MV-4-11 (cell line): ENCODE results near the gene TRPV4.
"Not testable (repeated sequence)": the region's sequence is repeated elsewhere in the genome, so short reads cannot be mapped to it uniquely, and the experiment has no call there.

Source experiments
- DNase-seq: peaks from one replicate; lab custom pipeline; 2025; lab: John Stamatoyannopoulos, UW

Gene TRPV4

GRCh38 chr12:109860977-109861376, 27.8 kb upstream of the TRPV4 start:
- no peak for DNase-seq

DNA sequence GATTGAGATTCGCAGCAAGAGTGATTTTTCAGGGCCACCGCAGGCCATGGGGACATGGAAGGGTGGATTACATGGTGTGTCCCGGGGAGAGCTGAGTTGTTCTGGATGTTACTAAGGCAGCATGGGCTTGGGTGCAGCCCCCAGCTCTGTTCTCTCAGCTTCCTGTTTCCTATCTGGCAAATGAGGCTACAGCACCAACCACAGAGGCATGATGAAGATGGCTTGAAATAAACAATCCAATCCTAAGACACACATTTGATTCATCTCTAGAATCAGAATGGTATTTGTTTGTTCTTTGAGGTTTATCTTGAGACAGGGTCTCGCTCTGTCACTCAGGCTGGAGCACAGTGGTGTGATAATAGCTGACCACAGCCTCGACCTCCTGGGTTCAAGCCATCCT, 25.6 kb upstream of the TRPV4 start:
- DNase-seq: no peak

DNA sequence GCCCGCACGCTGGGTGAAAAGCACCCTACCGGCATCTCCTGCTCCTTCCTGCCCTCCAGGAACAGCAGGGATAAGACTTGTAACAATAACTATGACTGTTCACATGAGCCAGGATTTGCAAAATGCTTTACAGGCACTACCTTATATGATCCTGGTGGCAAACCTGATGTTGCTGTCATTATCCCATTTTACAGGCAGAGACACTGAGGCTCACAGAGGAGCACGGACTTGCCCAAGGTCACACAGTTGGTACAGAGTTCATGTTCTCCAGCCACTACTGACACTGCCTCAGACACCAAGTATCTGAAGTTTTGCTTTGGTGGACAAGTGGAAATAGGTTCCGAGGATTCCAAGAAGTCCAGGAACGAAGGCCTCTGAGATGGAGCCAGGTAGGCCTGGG, 24.5 kb upstream of the TRPV4 start:
- DNase-seq: no peak

DNA sequence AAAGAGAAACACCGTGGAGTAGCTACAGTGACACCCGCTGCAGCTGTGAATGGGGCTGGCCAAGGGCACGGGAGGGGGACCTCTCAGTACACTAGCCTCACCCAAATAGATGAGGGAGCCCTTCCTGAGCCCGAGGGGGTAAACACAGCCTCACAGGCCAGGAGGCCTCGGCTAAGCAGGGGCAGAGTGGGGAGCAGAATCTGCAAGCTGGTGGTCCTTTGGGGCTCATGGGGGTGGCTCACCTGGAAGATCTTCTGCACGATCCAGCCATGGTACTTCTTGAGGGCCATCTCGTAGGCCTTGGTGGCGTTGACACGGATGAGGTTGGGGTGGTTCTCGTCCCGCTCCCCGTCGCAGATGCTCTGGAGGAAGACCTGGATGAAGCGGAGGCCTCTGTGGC, 22.2 kb upstream of the TRPV4 start:
- DNase-seq: no peak

- not testable (repeated sequence) for DNase-seq
These were observed 17.3 kb upstream of the TRPV4 start for GRCh38 chr12:109850518-109850917.

GRCh38 chr12:109847142-109847735, 14.0 kb upstream of the TRPV4 start:
- DNase-seq: peak; percentile 77

GRCh38 chr12:109845824-109846205, 12.6 kb upstream of the TRPV4 start:
- no peak for DNase-seq

- DNase-seq: peak; percentile 68
These were observed 12.0 kb upstream of the TRPV4 start for GRCh38 chr12:109844983-109845823.

GRCh38 chr12:109844091-109844490, 10.9 kb upstream of the TRPV4 start:
- DNase-seq: no peak

GRCh38 chr12:109842021-109842420, 8.8 kb upstream of the TRPV4 start:
- DNase-seq: no peak

GRCh38 chr12:109841356-109841755, 8.2 kb upstream of the TRPV4 start:
- DNase-seq: no peak

GRCh38 chr12:109840305-109841074, 7.3 kb upstream of the TRPV4 start:
- DNase-seq: no peak

DNA sequence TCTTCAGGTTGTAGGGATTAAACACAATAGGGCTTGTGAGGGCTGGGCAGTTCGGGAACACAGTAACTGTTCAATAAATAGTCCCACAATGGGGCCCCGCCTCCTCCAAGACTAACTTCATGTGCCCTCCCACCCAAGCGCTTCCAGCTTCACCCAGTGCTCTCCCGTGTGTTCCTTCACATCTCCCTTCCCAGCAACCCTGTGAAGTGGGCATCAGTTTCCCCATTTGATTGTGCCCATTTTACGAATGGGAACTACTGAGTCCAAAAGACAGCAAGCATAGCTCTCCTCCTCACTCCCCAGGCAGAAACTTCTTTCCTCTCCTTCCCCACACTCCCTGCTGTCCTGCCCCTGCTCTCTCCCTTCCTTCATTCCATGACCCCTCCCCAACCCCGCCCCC, 6.2 kb upstream of the TRPV4 start:
- no peak for DNase-seq

DNA sequence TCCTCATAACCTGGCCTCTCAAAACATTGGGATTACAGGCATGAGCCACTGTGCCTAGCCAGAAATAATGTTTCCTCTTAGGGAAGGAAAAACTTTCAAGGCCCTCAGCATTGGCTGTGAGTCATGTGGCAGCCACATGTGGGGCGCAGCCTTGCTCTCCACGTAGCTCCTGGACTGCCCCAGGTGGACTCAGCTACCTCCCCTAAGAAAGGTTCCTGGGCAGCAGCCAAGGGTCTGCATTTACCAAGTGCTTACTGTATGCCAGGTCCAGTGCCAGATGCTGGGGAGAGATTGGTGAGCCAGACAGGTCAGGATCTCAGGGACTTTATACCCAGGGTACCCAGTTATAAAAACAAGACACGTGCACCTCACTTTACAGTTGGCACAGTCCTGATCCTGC, 3.7 kb upstream of the TRPV4 start:
- DNase-seq: no peak

- DNase-seq: no peak
These were observed 2.6 kb upstream of the TRPV4 start for GRCh38 chr12:109835827-109836226.

- DNase-seq: no peak
These were observed 474 bp downstream of the TRPV4 start for GRCh38 chr12:109832541-109833306.

DNA sequence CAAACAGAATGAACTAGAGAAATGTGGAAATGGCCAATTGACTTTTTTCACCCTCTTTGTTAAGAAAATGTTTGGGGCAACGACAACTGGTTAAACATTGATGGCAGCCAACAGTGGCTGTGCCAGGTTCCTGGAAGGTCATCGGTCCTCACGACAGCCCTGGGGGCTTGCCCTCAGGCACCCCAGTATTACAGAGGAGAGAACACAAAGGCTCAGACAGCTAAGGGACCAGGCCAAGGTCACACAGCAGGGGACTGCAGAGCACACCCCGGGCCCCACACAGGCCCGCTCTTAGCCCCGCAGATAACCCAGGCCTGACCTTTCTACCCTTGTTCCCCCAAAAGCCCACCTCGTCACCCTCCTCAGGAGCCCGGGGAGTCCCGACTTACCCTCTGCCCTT, 1.3 kb downstream of the TRPV4 start:
- no peak for DNase-seq

DNA sequence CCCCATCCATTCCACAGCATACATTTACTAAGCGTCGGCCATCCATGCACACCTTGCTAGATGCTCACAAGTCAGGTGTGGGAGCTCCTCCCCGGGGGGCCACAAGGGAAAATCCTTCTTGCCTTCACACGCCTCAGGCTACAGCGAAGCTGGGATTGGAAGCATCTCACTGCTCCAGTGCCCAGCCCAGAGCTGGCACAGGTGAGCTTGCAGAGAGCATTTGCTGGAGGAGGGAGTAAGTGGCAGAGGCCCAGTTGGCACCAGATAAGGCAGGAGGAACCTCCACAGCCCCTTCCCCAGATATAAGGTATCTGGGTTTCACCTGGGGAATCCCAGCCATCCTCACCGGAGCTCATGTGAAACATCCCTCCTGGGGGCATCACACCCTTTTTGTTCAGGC, 1.8 kb downstream of the TRPV4 start:
- no peak for DNase-seq

DNA sequence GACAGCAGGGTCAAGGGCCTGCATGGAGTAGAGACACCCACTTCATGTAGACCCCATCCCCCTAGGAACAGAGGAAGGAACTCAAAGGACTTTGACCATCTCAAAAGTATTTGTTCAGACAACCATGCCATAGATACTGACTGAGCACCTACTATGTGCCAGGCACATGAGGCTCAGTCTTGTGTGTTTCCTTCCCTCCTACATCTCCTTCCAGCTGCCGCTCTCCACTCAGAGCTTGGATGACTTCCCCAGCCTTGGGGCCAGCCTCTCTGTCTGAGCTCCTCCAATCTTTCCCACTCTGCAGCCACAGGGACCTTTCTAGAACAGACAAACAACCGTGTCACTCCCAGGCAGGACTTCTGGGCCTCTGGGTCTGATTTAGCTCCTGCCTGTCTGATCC, 2.5 kb downstream of the TRPV4 start:
- no peak for DNase-seq

DNA sequence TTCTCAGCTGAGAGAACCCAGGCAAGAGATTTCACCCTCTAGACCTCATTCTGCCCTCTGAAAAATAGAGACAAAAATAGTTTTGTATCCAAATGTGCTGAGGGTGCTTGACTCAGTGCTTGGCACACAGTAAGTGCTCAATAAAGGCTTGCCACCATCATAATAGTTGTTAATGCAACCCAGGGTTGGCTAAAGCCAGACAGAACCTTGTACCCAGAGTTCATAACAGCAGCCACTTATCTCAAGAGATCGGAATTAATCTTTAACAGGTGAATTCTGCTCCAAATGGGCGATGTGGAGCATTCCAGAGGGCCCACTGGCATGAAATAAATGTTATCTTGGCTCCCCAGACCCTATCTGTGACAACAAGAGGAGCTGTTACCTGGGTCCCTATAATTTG, 2.9 kb downstream of the TRPV4 start:
- no peak for DNase-seq

- no peak for DNase-seq
These were observed 3.5 kb downstream of the TRPV4 start for GRCh38 chr12:109829667-109830066.
